DND-41 (cell line): ENCODE results near the gene VGLL2.

Source experiments
- ATAC-seq: fragments of 200-7000 bp; cut with Tn5 transposase; 3 replicates; pipeline ENCODE4 v1.9.1; 2021; ENCODE audit warnings: low read depth; ENCODE audit not compliant: insufficient read depth
- DNase-seq: peaks from one replicate; pipeline ENCODE4 v3.0.0-alpha.2; 2020
- H2AFZ ChIP-seq: 2 replicates; pipeline ENCODE4 v1.6.0; 2012; ENCODE audit warnings: low read depth, low read length
- H3K27ac ChIP-seq: 2 replicates; pipeline ENCODE4 v1.5.1; 2012; ENCODE audit warnings: low read length, inconsistent platforms
- H3K27me3 ChIP-seq: fragments of 200-600 bp; sonication (generic); 2 replicates; pipeline ENCODE4 v1.6.0; 2012; ENCODE audit warnings: low read length, mild to moderate bottlenecking, inconsistent platforms; ENCODE audit not compliant: insufficient read depth, poor library complexity
- H3K36me3 ChIP-seq: 2 replicates; pipeline ENCODE4 v1.5.1; 2012; ENCODE audit warnings: low read length, inconsistent platforms; ENCODE audit not compliant: insufficient read depth
- H3K4me1 ChIP-seq: 2 replicates; pipeline ENCODE4 v1.5.1; 2012; ENCODE audit warnings: mild to moderate bottlenecking, low read length; ENCODE audit not compliant: insufficient read depth
- H3K4me2 ChIP-seq: 2 replicates; pipeline ENCODE4 v1.6.0; 2012; ENCODE audit warnings: mild to moderate bottlenecking, moderate library complexity, low read length, inconsistent platforms; ENCODE audit not compliant: insufficient read depth
- H3K4me3 ChIP-seq, 2 experiments: fragments of 200-600 bp in 1 of 2; shearing (Covaris generic) in 1 of 2; 2 replicates each; pipeline ENCODE4 v1.5.1; 2012 to 2016; ENCODE audit warnings: inconsistent platforms in 2 of 2, low read length in 2 of 2, mild to moderate bottlenecking in 2 of 2, low read depth in 1 of 2, moderate library complexity in 1 of 2
- H3K79me2 ChIP-seq: 2 replicates; pipeline ENCODE4 v1.6.0; 2012; ENCODE audit warnings: low read length, inconsistent platforms; ENCODE audit not compliant: insufficient read depth
- H3K9ac ChIP-seq: 2 replicates; pipeline ENCODE4 v1.6.0; 2012; ENCODE audit warnings: low read depth, mild to moderate bottlenecking, inconsistent platforms, low read length, moderate library complexity
- H3K9me3 ChIP-seq: 2 replicates; pipeline ENCODE4 v1.5.1; 2012; ENCODE audit warnings: low read length, moderate library complexity, mild to moderate bottlenecking, inconsistent platforms; ENCODE audit not compliant: insufficient read depth, severe bottlenecking
- H4K20me1 ChIP-seq: 2 replicates; pipeline ENCODE4 v1.6.0; 2012; ENCODE audit warnings: low read length; ENCODE audit not compliant: insufficient read depth
- CTCF ChIP-seq: IDR thresholded peaks from 2 replicates; pipeline ENCODE4 v1.5.1; 2012; ENCODE audit warnings: borderline replicate concordance, low read length, moderate library complexity, mild to moderate bottlenecking; ENCODE audit not compliant: poor library complexity, severe bottlenecking; ENCODE audit errors: extremely low read depth
- EZH2 ChIP-seq: IDR thresholded peaks from 3 replicates; pipeline ENCODE4 v1.6.1; 2012; ENCODE audit warnings: borderline replicate concordance, low read depth, mild to moderate bottlenecking, moderate library complexity, low read length, inconsistent platforms; ENCODE audit not compliant: severe bottlenecking

The VGLL2 gene

DNA sequence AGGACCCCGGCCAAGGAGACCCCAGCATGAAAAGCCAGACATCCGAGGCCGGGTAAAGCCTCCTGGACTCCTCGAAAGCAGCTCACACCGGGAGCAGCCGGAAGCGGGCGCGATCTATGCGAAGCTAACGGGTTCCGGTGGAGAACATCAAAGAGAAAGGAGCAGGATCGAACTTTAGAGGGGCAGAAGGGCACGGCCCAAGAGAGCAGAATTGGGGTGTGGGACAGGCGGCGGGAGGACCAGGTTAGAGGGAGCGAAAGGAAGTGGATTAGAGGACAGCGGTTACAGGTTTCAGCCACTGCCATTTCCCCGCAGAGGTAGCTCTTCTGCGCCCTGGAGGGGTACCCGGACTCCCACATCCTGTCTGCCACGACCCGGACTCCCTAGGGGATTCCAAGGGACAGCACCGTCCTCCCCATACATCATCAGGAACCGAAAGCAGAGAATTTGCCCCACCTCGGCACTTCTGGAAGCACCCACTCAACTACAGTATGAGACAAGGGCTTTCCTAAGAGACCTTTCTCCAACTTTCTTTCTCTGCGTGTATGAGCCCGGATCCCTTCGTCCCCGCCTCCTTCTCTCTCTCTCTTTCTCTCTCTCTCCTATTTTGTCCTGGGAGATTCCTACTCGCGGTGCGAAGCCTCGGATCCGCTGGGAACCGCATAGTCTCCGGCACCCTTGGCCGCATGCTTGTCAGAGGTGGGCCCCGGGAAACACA, 507 bp upstream of the VGLL2 start:
- no peak for DNase-seq

DNA sequence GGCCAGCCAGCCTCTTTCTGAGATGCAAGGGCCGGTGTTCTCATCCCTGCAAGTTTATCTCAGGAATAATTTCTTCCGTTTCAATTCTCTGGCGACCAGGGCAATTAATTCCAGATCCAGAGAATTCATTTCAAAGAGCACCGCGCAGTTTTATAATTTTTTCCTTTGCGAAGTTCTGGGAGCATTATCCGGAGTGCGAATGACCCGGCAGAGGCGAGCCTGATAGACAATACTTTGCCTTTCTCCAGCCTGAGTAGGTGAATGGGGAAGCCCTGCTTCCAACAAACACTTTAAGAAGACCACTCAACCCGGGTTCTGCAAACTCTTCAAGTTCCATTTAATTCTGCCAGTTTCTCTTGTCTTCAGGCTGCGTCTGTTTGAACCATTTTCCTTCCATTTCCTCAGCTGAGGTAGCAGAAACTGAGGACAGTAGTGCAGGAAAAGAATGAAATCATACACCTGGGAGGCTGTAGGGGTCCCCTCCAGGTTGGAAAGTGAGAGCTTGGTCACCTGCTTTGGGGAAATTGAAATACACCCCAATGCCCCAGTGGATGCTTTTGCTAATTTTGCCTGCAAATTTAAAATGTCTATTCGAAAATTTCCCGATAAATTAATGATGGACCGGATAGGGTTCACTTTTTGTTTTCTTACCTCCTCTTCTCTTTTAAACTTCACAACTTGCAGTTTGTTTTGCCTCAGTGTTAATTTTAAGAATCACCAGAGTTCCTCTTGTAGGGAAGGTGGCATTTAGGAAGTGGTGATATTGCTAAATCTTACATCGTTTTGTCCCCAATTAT, 1.1 kb downstream of the VGLL2 start:
- no peaks in the 10 kb centered on the region for H3K9me3 ChIP-seq
- no peak overlapping the region for H3K9ac ChIP-seq
- H3K27me3 ChIP-seq = peaks cover 12% of the 10 kb centered on the region
- H3K36me3 ChIP-seq = no peaks in the 10 kb centered on the region
- H3K4me3 ChIP-seq = no peak overlapping the region
- H3K79me2 ChIP-seq = no peaks in the 10 kb centered on the region
- H3K4me1 ChIP-seq = no peaks in the 10 kb centered on the region
- no peak for DNase-seq
- H3K4me2 ChIP-seq = no peak overlapping the region
- ATAC-seq = no peak
- no peak for TF ChIP-seq EZH2
- no peak for TF ChIP-seq CTCF
- no peaks in the 10 kb centered on the region for H4K20me1 ChIP-seq
- H2AFZ ChIP-seq = no peak overlapping the region
- no peak overlapping the region for H3K27ac ChIP-seq

More for the DNA sequence above, 507 bp upstream of the VGLL2 start:
- no peaks in the 10 kb centered on the region for H3K4me1 ChIP-seq
- H3K27ac ChIP-seq = no peak overlapping the region
- no peak overlapping the region for H2AFZ ChIP-seq
- no peak overlapping the region for H3K4me3 ChIP-seq
- H3K9me3 ChIP-seq = no peaks in the 10 kb centered on the region
- H3K4me2 ChIP-seq = no peak overlapping the region
- H4K20me1 ChIP-seq = no peaks in the 10 kb centered on the region
- no peak for ATAC-seq
- no peaks in the 10 kb centered on the region for H3K36me3 ChIP-seq
- no peaks in the 10 kb centered on the region for H3K79me2 ChIP-seq
- TF ChIP-seq CTCF = no peak
- TF ChIP-seq EZH2 = no peak
- no peak overlapping the region for H3K9ac ChIP-seq
- peaks cover 12% of the 10 kb centered on the region for H3K27me3 ChIP-seq

DNA sequence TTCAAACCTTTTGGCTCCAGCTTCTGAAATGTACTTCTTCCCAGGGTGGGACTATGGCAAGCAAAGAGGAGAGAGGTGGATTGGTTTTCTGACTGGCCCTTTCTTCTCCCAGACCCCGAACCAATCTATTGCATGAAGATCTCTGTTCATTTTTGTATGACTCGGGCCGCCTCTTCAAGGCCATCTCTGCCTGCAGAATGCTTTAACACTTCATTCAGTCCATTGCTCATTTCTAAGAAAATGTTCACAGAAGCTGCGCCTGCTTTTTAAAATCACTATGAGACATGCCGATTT, 1.6 kb downstream of the VGLL2 start:
- Histone ChIP-seq H3K4me3 (no peak overlapping the region), H3K27ac (no peak overlapping the region), H2AFZ (no peak overlapping the region), H4K20me1 (no peaks in the 10 kb centered on the region), H3K9me3 (no peaks in the 10 kb centered on the region), H3K36me3 (no peaks in the 10 kb centered on the region), H3K27me3 (peaks cover 12% of the 10 kb centered on the region), H3K79me2 (no peaks in the 10 kb centered on the region), H3K4me1 (no peaks in the 10 kb centered on the region), H3K9ac (no peak overlapping the region), H3K4me2 (no peak overlapping the region)
- ATAC-seq (no peak), DNase-seq (no peak)
- no peak for TF ChIP-seq EZH2
- no peak for TF ChIP-seq CTCF
